ENCODE data around the gene LAD1.

The LAD1 gene

DNA sequence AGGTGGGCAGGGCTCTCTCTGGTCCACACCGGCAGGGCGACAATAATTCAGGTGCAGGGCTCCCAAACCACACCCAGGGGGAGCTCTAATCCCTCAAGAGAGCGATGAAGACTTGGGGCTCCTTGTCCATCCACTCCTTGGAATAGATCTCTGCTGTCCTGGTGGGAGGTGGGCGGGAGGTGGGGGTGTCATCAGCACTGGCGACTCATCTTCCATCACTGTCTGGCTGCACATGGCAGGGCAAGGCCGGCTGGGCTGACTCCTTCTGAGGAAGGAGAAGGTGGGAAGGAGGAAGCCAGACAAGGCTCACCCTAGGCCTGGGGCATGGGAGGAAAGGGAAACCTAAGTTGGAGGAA, 50.9 kb downstream of the LAD1 start:
- no peak for DNase-seq (ENCODE audit: low read depth in 2 of 2)

DNA sequence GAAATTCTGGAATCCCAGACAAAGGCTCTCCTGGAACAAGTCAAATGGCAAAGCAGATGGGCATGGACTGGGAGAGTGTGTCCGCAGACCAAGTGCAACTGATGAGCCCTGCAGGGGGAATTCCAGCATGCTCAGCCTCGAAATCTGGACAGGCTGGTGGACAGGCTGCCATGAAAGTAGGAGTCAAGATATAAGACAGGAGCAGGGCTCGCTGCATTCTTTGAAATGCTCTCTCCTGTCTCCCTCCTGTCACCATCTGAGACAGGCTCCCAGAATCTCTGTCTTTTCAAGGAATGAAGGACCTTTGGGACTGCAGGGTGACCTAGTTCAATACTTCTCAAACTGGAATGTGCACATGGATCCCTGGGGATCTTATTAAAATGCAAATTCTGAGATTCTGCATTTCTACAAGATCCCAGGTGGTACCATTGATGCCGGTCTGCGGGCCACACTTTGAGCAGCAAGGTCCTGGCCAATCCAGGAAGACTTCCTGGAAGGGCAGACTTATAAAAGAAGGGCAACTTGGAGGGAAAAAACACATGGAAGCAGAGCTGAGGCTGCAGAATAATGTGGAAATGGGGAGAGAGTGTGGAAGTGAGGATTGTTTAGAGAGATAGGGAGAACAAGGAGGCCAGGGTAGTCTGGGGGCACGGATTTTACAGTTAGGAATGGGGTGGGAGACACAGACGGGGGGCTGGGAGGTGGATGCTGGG, 51.5 kb downstream of the LAD1 start:
- no peak for DNase-seq (ENCODE audit: low read depth in 2 of 2)

DNA sequence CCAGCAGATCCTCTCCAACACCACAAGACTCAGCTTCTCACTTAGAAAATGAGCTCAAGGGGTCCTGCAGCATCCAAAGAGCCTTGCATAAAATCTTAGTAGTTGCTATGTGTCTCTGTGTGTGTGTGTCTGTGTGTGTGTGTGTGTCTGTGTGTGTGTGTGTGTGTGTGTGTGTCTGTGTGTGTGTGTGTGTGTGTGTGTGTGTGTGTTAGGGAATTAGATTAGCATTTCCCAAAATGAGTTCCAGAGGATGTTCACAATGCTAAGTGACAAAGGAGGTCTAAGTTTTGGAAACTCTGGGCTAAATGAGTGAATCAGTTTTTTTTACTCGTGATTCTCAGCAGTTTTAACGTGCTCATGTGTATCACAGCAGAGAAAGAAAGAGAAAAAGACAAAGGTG, 52.1 kb downstream of the LAD1 start:
- no peak for DNase-seq (ENCODE audit: low read depth in 2 of 2)

DNA sequence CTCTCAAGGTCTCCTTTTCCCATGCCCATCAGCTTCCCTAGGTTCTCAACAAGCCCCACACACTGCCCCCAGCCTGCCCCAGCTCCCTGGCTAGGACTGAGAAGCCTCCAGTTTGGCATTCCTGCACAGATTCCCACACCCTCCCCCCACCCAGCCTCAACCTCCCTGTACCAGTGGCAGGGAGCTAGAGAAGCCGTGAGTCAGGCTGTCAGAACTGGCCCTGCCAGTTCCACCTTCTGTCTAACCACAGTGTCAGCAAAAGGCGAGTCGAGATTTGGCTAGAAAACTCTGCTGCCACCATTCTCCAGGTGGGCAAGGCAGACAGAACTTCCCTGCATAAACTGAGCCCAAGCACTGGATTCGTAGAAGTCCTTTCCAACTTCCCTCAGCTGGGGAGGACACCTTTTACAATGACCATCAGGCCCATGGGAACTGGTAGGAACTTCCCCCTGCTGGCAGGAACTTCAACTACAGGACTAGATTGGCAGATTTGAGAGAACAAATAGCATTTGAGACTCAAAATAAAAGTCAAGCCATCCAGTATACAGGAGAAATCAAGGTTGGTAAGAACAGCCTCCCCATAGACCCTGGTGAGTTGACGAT, 52.7 kb downstream of the LAD1 start:
- no peak for DNase-seq (ENCODE audit: low read depth in 2 of 2)

DNA sequence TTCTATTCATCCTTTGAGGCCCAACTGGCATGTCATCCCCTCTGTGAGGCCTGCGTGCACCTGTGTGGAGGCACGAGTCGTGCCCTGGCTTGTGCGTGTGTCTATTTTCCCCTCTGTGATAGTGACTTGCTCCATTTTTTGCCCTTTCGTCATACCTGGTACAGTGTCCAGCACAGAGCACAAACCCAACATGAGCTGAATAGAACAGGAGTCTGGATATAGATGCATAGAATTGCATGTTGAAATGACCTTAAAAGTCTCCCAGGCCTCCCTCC, 54.1 kb downstream of the LAD1 start:
- DNase-seq (ENCODE audit: low read depth in 2 of 2): no peak

DNA sequence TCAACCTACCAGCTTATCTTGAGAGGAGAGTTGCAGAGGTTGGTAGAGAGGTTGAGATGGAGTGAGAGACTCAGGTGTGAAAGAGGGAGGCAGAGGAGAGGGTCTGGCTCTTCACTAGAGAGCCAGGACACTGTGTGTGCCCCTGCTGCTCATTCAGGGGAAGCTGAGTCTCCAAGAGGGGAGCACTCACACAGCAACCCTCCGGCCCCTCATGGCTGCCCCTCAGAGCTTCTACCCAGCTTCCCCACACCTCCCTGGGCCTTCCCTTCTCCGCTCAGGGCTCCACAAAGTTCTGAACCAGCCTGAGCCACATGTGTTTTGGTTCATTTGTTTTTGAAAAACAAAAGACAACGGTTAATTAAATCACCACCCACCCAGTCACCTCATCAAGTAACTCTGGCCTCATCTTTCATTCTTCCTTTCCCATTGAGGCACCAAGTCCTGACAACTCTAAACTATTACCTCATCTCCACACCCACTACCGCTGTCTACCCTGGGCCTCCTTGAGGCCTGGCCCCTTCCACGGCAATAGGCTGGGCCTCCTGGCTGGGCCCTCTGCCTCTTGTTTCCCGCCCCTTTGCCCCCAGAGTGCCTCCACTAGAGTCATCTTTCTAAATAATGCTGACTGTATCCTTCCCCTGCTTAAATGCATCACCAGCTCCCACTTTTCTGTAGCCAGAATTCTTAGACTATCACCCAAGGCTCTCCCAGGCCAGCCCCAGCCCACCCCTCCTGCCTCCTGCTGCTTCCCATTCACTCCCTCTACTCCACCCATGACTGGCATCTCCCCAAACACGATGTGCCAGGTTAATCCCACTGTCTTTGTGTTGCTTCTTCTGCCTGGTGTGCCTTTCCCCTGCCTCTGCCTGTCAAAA, 54.7 kb downstream of the LAD1 start:
- DNase-seq (ENCODE audit: low read depth in 2 of 2): no peak

DNA sequence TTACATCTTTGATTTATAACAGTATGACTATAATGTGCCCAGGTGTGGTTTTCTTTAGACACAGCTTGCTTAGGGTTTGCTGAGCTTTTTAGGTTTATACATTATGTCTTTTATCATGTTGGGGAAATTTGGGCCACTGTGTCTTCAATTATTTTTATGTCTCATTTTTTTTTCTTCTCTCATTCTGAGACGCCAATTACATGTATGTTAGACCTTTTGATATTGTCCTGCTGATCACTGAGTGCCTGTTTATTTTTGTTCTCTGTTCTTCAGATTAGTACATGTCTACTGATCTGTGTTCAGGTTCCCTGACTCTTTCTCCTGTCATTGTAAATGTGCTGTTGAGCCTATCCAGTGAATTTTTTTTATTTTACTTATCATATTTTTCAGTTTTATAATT, 57.7 kb downstream of the LAD1 start:
- no peak for DNase-seq (ENCODE audit: low read depth in 2 of 2)

DNA sequence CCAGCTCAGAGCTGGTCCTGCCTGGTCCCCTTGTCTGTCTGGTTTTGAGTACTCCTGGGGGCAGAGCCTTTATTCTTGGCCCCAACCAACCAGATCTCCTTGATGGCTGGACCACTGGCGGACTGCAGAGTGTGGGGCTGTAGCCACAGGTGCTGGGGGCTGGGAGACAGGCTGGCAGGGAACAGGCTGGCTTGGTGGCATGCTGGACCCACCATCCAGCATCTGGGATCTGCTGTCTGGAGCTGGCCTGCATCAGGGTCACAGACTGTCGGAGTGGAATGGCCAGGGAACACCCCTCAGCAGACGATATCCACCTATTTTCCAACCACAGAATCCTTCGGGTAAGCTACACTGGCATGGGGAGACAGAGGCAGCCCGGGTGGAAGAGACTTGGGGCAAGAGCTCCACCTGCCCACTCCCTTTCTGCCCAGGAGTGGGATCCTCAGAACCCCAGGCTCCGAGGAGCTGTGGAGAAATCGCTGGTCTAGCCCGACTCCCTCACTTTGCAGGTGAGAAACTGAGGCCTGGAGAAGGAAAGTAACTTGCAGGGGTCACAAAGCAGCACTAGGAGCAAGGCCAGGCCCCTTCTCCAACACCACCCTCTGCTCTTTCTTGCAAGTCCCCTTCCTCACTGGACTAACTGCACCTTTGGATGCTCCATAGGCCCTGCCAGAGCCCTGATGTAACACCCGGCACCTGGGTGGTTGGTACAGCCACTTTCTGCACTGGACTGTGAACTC, 62.2 kb downstream of the LAD1 start:
- no peak for DNase-seq (ENCODE audit: low read depth in 2 of 2)

DNA sequence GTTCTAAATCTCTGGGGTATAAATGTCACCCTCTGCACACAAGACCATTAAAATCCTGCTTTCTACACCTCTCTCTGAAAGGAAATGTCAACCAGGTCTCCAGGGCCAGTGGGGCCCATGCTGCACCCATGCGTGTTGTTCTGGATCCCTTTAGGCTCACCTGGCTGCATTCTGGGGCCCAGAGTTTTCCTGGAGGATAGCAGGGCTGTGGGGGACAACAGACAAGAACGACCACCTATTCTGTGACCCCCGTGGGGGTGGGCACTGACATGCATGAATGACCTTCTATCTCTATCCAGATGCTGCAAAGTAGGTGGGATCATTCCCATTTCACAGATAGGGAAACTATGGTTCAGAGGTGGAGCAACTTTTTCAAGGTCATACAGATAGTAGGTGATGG, 63.2 kb downstream of the LAD1 start:
- no peak for DNase-seq (ENCODE audit: low read depth in 2 of 2)

DNA sequence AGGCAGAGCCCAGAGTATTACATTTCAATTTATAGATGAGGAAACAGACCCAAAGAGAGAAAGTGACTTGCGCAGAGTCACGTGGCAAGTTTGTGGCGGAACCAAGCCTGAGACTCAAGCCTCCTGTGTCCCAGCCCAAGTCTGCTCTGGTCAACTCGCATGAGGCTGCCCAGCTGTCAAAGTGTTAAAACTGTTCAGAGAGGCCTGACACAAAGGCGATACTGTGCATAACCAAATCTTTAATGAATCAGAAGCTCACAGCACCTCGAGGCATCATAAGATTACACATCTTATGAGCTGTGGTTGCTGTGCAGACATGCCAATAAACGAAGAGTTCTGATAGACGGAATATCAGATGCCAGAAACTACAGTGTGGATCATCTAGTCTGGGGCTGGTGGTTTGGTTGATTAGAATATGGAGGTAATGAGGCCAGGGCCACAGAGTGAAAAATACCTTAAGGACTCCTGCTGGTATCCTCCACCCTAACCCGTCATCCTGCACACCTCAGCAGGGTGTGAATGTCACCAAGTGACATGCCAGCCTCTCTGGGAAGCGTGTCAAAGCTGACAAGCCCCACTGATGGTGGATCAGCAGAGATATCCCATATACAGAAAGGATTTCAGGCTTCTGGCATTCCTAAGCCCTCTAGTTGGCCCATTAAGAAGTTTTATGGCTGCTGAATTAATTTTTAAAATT, 63.8 kb downstream of the LAD1 start:
- no peak for DNase-seq (ENCODE audit: low read depth in 2 of 2)

DNA sequence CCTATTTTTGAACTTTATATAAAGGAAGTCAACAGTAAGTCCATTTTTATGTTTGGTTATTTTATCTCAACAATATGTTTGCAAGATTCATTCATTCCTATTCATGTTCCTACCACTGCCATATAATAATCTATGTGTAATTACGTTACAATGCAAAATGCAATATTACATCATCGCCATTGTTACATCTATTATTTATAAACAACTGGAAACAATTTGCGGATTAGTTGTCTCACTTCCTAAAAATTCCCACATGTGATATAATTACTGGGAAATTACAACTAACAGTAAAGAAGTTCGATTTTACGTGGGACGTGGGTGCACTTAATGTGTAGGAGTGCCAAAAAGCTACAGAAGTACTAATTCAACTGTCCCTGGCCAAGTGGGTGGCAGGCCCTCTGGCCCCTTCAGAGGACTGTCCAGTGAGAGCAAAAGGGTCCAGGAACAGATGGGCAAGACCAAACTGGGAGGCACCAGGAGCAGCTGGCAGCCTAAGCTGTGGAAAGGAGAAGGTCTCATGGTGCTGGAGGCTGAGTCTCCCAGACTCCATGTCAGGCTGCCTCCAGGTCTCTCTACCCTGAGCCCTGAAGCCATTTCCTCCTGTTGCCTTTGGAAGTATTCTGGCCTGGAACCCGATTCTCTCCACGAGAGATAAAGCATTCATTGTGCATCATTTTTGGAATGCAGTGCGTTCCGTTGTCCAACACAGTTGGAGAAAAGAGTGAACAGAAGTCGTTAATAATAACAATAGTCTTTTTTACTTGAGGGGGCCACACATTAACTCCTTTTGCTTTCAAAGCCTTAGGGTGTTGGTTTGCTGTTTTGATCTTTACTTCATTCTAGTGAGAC, 64.6 kb downstream of the LAD1 start:
- no peak for DNase-seq (ENCODE audit: low read depth in 2 of 2)

DNA sequence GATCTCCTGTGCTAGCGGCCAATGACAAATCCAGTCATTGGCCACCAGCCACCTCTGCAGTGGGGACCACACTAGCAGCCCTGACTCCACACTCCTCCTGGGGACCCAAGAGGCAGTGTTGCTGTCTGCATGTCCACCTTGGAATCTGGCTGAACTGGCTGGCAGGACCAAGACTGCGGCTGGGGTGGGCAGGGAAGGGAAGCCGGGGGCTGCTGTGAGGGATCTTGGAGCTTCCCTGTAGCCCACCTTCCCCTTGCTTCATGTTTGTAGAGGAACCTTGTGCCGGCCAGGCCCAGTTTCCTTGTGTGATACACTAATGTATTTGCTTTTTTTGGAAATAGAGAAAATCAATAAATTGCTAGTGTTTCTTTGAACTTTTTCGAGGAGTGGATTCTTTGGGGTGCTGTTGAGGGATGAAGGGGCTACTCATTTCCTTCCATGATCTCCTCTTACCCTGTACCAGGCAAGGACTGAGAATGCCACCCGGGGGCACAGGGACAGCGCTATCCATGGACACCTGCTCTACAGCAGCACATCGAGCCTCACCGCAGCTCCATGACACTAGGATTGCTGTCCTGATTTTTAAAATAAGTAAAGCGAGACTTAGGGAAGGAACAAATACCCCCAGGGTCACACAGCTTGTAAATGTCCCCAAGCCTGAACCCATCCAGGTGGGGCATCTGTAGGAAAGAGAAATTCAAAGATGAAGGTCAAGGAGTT, 66.3 kb downstream of the LAD1 start:
- DNase-seq (ENCODE audit: low read depth in 2 of 2): no peak

DNA sequence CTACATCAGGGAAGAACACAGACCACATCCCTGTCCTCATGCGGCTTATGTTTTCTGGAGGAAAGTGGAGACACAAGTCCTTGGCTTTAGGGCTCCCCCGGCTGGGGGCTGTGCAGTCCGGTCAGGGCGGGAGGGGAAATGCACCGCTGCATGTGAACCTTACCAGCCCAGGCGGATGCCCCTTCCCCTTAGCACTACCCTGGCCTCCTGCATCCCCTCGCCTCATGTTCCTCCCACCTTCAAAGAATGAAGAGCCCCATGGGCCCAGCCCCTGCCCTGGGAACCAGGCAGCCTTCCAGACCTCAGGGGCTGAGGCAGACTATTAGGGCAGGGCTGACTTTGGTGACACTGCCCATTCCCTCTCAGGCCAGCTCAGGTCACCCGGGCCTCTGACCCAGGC, 67.1 kb downstream of the LAD1 start:
- no peak for DNase-seq (ENCODE audit: low read depth in 2 of 2)

DNA sequence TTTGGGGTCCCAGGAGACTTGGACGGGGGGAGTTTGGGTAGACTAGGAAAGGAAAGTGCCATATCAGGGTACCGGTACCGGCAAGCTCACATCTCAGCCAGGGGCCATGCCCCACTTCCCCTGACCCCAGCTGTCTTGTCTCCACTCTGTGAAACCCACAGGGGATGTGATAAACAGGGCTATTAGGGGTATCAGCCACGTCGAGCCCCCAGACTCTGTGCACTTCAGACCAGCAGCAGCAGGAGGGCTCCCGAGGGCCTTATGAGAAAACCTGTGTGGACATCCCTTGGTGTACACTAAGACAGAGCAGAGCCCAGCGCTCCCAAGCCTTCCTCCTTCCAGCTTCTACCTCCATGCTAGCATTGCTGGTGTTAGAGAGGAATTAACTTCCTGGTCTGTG, 68.0 kb downstream of the LAD1 start:
- no peak for DNase-seq (ENCODE audit: low read depth in 2 of 2)
